WERI-Rb-1 (cell line): ENCODE measurements around the gene CLDND2.

Source experiments
- DNase-seq: peaks from one replicate; pipeline ENCODE4 v3.0.0-alpha.2; 2020
- H3K27ac ChIP-seq: fragments of 250-450 bp; sonication (Bioruptor Pico); 2 replicates; pipeline ENCODE4 v1.5.1; 2020; ENCODE audit warnings: mild to moderate bottlenecking, moderate library complexity
- H3K27me3 ChIP-seq: fragments of 250-450 bp; sonication (Bioruptor Pico); 2 replicates; pipeline ENCODE4 v1.5.1; 2021; ENCODE audit warnings: mild to moderate bottlenecking, low read depth, moderate library complexity; ENCODE audit not compliant: insufficient read depth, severe bottlenecking
- H3K36me3 ChIP-seq: fragments of 250-450 bp; sonication (Bioruptor Pico); 2 replicates; pipeline ENCODE4 v1.5.1; 2020; ENCODE audit warnings: mild to moderate bottlenecking, moderate library complexity
- H3K4me3 ChIP-seq: 2 replicates; pipeline ENCODE4 v1.5.1; 2011; ENCODE audit warnings: low read depth, mild to moderate bottlenecking, control low read depth, low read length
- H3K9me3 ChIP-seq: fragments of 250-450 bp; sonication (Bioruptor Pico); 2 replicates; pipeline ENCODE4 v1.5.1; 2021; ENCODE audit warnings: mild to moderate bottlenecking, moderate library complexity; ENCODE audit not compliant: severe bottlenecking
- TF ChIP-seq, protein P1 (sequence below): IDR thresholded peaks from 2 replicates; pipeline ENCODE4 v1.5.1; 2011; ENCODE audit warnings: low read depth, mild to moderate bottlenecking, control low read depth, inconsistent platforms, low read length

Gene CLDND2

GRCh38 chr19:51317376-51317775 lies 51.4 kb downstream of the CLDND2 start:
- no peak overlapping the region for H3K27ac ChIP-seq
- H3K27me3 ChIP-seq, result peaks cover 21% of the 10 kb centered on the region
- no peak overlapping the region for H3K4me3 ChIP-seq
- TF ChIP-seq, protein P1, sequence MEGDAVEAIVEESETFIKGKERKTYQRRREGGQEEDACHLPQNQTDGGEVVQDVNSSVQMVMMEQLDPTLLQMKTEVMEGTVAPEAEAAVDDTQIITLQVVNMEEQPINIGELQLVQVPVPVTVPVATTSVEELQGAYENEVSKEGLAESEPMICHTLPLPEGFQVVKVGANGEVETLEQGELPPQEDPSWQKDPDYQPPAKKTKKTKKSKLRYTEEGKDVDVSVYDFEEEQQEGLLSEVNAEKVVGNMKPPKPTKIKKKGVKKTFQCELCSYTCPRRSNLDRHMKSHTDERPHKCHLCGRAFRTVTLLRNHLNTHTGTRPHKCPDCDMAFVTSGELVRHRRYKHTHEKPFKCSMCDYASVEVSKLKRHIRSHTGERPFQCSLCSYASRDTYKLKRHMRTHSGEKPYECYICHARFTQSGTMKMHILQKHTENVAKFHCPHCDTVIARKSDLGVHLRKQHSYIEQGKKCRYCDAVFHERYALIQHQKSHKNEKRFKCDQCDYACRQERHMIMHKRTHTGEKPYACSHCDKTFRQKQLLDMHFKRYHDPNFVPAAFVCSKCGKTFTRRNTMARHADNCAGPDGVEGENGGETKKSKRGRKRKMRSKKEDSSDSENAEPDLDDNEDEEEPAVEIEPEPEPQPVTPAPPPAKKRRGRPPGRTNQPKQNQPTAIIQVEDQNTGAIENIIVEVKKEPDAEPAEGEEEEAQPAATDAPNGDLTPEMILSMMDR, result no peak
- no peaks in the 10 kb centered on the region for H3K36me3 ChIP-seq
- no peaks in the 10 kb centered on the region for H3K9me3 ChIP-seq
- no peak for DNase-seq
